DMS53 (cell line): ENCODE measurements around the gene AGT.
"Not testable (repeated sequence)": the region's sequence is repeated elsewhere in the genome, so short reads cannot be mapped to it uniquely, and the experiment has no call there.

Experiments used
- DNase-seq: peaks from one replicate; lab custom pipeline; 2025; lab: John Stamatoyannopoulos, UW

Gene AGT

GRCh38 chr1:230707732-230708630 is 5.9 kb downstream of the AGT start:
- no peak for DNase-seq

DNA sequence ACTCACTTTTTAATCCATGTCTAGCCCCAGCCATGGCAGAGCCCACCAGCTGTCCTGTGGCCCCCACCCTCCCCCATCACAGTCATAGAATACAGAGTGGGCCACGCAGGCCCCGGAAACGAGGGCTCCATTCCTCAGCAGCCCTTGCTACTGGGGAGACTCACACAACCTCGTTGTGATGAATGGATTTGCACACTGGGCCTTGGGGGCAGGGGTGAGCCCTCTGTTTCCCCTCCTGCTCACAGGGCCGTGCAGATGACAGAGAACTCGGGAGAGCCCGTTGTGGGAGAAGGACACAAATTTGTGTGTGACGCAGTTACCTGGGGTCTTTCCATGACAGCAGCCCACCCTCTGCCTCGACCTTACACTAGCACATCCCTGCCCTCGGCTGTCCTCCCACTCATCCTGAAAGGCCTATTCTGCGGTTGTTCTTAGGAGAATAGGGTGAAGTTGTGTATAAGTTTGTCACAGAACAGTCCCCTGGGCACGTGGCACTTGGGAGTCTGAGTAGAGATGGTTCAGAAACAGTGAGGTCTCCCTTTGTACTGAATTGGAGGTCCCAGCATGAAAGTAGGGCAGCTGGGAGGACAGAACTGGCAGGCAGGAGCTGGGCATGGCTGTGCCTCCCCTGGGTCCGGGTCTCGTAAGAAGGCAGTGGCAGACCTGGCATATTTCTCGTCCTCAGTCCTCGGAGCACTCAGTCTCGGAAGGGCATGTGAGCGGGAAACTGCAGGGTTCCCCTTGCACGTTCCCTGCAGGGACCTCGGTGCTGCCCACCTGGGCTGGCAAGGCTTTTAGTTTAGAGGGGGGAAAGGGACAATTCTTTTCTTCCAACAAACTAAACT is 6.8 kb downstream of the AGT start:
- DNase-seq, result no peak

GRCh38 chr1:230706020-230706699 is 7.8 kb downstream of the AGT start:
- DNase-seq, result no peak

- no peak for DNase-seq
Measured at GRCh38 chr1:230705289-230706019, 8.5 kb downstream of the AGT start.

- no peak for DNase-seq
Measured at GRCh38 chr1:230704830-230705229, 9.1 kb downstream of the AGT start.

GRCh38 chr1:230703679-230704385 is 10.1 kb downstream of the AGT start:
- no peak for DNase-seq

DNA sequence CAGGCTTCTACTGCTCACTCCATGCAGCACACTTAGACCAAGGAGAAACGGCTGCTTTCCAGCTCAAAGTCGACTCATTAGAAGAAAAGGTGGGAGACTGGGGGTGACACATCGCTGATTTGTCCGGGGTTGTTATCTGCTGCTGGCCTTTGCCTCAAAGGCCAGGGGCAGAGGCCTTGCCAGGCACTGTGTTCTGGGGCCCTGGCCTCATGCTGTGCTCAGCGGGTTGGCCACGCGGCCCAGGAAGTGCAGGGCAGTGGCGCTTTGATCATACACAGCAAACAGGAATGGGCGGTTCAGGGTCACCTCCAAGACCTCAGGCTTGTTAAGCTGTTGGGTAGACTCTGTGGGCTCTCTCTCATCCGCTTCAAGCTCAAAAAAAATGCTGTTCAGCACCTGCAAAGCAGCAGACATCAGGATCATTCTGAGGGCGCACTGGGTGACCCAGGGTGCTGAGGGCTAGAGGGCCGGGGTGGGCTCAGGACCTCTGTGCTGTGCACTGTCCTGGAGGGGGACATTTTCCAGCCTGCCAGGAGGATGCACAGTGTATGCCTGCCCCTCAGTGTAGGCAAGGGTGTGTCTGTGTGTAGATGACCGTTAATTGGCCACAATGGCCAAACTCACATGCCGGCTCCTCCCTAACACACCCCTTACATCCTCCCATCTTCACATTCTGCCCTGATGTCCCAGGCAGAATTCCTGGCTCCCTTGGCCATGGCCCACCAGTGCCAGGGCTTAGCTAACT is 10.8 kb downstream of the AGT start:
- DNase-seq, result peak; percentile 60

DNA sequence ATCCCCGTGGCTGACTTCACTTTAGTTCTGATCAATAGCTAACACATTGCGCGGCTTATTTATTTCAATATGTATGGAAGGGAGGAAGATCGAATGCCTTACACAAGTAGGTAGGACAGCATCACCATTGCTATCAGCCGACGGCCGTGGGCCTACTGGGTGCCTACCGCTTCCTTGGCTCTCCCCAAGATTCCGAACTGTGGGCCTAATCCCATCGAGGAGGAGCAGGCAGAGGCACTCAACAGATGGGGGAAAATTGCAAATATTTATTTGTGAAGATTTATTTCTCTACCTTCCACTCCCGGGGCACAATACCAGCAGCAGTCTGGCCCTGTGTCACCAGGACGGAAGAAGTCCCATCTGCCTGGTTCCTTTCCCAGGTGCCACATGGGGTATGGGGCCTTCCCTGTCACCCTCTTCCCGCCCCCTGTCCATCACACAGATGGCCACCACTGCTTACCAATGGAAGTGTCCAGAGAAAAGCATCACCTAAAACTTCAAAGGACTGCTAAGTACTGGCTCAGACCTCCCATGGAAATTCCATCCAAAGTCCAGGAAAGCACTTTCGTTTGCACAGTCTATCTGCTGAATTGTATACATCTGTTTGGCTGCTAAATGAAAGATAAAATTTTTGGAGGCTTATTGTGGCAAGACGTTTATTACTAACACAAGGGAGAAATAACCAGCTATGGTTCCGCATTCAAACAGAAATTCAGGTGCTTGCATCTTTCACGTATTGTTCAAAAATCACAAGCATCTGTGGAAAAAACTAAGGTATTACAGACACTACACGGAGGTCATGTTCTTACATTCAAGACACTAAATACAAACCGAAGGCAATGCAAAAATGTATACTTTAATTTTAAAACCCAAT is 11.8 kb downstream of the AGT start:
- no peak for DNase-seq

- DNase-seq, result no peak
Measured at GRCh38 chr1:230701434-230701833, 12.5 kb downstream of the AGT start.

DNA sequence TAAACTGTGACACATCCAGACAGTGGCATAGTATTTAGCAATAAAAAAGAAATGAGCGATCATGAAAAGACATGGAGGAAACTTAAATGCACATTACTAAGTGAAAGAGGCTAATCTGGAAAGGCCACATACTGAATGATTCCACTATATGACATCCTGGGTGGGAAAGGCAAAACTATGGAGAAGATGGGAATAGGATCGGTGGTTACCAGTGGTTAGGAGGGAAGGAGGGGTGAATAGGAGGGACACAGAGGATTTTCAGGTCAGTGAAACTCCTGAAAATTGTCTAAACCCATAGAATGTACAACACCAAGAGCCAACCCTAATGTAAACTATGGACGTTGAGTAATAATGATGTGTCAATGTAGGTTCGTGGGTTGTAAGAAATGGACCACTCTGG is 13.8 kb downstream of the AGT start:
- DNase-seq, result no peak

DNA sequence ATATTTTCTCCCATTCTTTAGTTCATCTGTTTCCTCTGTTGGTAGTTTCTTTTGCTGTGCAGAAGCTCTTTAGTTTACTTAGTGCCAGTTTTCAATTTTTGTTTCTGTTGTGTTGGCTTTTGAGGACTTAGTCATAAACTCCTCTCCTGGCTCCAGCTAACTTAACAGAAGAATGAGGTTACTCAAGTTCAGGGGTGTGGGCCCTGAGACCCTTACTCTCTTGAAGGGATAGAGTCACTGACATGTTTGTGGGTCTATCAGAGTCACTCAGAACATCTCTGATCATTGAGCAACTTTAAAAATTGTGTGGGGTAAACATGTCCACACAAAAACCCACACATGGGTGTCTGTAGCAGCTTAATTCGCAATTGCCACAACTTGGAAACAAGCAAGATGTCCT is 14.2 kb downstream of the AGT start:
- DNase-seq, result no peak

GRCh38 chr1:230698964-230699363 is 15.0 kb downstream of the AGT start:
- not testable (repeated sequence) for DNase-seq

DNA sequence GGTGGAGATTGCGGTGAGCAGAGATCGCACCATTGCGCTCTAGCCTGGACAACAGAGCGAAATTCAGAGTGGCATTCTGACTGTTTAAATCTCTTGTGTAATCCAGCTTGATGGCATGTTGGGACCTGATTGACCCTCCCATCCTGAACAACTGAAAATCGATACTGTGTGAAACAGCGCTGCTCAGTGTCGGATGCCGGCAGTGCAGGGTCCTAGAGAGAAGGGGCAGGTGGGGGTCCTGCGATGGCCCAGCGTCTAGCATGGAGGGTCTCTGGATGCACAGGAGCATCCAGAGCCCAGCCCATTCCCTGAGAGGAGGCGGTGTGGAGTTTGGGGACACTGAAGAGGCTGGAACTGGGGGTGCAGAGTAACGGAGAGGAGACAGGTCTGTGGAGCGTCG is 15.8 kb downstream of the AGT start:
- no peak for DNase-seq

- DNase-seq, result no peak
Measured at GRCh38 chr1:230696722-230697437, 17.0 kb downstream of the AGT start.

DNA sequence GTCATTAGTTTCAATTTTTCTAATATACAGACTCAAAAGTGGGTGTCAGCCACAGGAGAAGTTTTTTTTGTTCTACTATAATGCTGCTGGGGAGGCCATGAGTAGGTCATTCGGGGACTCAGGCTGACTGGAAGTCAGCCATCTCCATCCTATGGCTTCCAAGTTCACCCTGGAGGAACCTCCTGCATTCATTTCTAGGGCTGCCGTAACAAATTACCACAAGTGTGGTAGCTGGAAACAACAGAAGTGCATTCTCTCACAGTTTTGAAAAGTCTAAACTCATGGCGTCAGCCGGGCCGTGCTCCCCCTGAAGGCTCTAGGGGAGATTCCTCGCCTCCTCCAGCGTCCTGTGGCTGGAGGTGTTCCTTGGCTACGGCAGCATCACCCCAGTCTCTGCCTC is 17.7 kb downstream of the AGT start:
- no peak for DNase-seq

DNA sequence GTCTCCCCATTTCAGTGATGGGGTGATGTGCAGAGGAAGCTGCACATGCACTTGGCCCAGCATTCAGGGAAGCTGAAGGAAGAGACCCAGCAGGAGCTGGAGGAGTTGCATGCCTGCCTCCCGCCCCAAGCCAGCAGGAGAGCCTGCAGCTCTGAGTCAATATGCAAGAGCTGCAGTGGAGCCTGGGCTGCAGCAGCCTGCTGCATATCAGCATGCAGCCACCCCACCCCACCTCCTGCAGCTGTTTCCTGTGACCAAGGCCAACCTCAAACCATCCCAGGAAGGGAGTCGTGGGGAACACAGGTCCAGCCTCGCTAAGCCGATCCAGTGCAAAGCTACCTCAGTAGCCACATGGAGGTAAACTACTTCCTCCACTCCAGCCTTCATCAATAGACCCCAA is 18.9 kb downstream of the AGT start:
- DNase-seq, result no peak

GRCh38 chr1:230694464-230694863 is 19.5 kb downstream of the AGT start:
- no peak for DNase-seq

GRCh38 chr1:230693777-230694176 is 20.1 kb downstream of the AGT start:
- DNase-seq, result no peak

- DNase-seq, result no peak
Measured at GRCh38 chr1:230693221-230693620, 20.7 kb downstream of the AGT start.
